GM12873 (cell line): ENCODE data around the gene CNN3.

Experiments used
- CTCF ChIP-seq: IDR thresholded peaks from 2 replicates; pipeline ENCODE4 v1.5.1; 2012; ENCODE audit warnings: low read depth, mild to moderate bottlenecking, moderate library complexity, low read length, control low read depth; ENCODE audit not compliant: insufficient read depth; ENCODE audit errors: missing control alignments

The CNN3 gene

GRCh38 chr1:94954263-94955220, 27.6 kb upstream of the CNN3 start:
- no peak for TF ChIP-seq CTCF

- no peak for TF ChIP-seq CTCF
Measured at GRCh38 chr1:94953746-94954145, 26.8 kb upstream of the CNN3 start.

GRCh38 chr1:94953107-94953506, 26.2 kb upstream of the CNN3 start:
- no peak for TF ChIP-seq CTCF

- no peak for TF ChIP-seq CTCF
Measured at GRCh38 chr1:94952539-94952938, 25.6 kb upstream of the CNN3 start.

GRCh38 chr1:94951509-94952208, 24.7 kb upstream of the CNN3 start:
- TF ChIP-seq CTCF = no peak

GRCh38 chr1:94951046-94951445, 24.1 kb upstream of the CNN3 start:
- TF ChIP-seq CTCF = no peak
